K562 (cell line): Measurements from ENCODE around the gene TCEAL4. TPM values are rescaled to one million over a fixed set of nuclear protein-coding genes. Genes with fewer than 3 reads are reported as not detected.

ENCODE experiments used
- CTCF ChIP-seq, 3 experiments: IDR thresholded peaks in 2 of 3; conservative IDR thresholded peaks in 1 of 3; 2 replicates each; pipeline ENCODE4 v1.5.1; 2011 to 2012; ENCODE audit warnings: low read length in 3 of 3, mild to moderate bottlenecking in 3 of 3, control low read depth in 2 of 3, improper control_type of control experiment in 1 of 3, inconsistent platforms in 1 of 3, low read depth in 1 of 3, mixed read lengths in 1 of 3, moderate library complexity in 1 of 3; ENCODE audit not compliant: insufficient read depth in 2 of 3
- E2F6 ChIP-seq, 2 experiments: IDR thresholded peaks; 2 replicates each; pipeline ENCODE4 v1.6.1; 2011; ENCODE audit warnings: borderline replicate concordance in 1 of 2, control low read depth in 1 of 2, low read depth in 1 of 2, low read length in 1 of 2, mild to moderate bottlenecking in 1 of 2, mixed read lengths in 1 of 2, moderate library complexity in 1 of 2; ENCODE audit not compliant: insufficient read depth in 1 of 2, insufficient read length in 1 of 2, poor library complexity in 1 of 2, severe bottlenecking in 1 of 2; ENCODE audit errors: extremely low read depth in 1 of 2
- EP400 ChIP-seq: fragments of 450-650 bp; IDR thresholded peaks from 2 replicates; pipeline ENCODE4 v1.6.1; 2017; ENCODE audit warnings: antibody characterized with exemption, mild to moderate bottlenecking, moderate library complexity
- HDAC2 ChIP-seq: fragments of 450-650 bp; IDR thresholded peaks from 2 replicates; pipeline ENCODE4 v1.6.1; 2016; ENCODE audit warnings: mild to moderate bottlenecking
- PCBP2 ChIP-seq: fragments of 200-400 bp; formaldehyde crosslinking; IDR thresholded peaks from 2 replicates; pipeline ENCODE4 v1.6.1; 2018; ENCODE audit warnings: low read length, low read depth, mild to moderate bottlenecking, moderate library complexity; ENCODE audit not compliant: poor library complexity, severe bottlenecking
- PHF8 ChIP-seq: fragments of 200-600 bp; sonication (generic); IDR thresholded peaks from 2 replicates; pipeline ENCODE4 v1.6.1; 2012; ENCODE audit warnings: mixed run types, mild to moderate bottlenecking, inconsistent platforms, low read length, moderate library complexity, borderline replicate concordance
- PKNOX1 ChIP-seq: fragments of 450-650 bp; IDR thresholded peaks from 2 replicates; pipeline ENCODE4 v1.6.1; 2016
- PPARD ChIP-seq: fragments of 250-450 bp; sonication (Bioruptor Pico); IDR thresholded peaks from 2 replicates; pipeline ENCODE4 v1.8.0; 2022; ENCODE audit warnings: inconsistent platforms, mild to moderate bottlenecking, moderate library complexity
- RHOXF2B ChIP-seq: fragments of 250-450 bp; sonication (Bioruptor Pico); conservative IDR thresholded peaks from 2 replicates; pipeline ENCODE4 v1.5.1; 2021
- TAF9B ChIP-seq: fragments of 450-650 bp; IDR thresholded peaks from 2 replicates; pipeline ENCODE4 v1.6.1; 2018; ENCODE audit warnings: mild to moderate bottlenecking; ENCODE audit not compliant: partially characterized antibody
- TCFL5 ChIP-seq: fragments of 250-450 bp; sonication (Bioruptor Pico); conservative IDR thresholded peaks from 2 replicates; pipeline ENCODE4 v1.6.1; 2021; ENCODE audit warnings: mild to moderate bottlenecking, moderate library complexity, matching md5 sums
- THAP7 ChIP-seq: fragments of 250-450 bp; sonication (Bioruptor Pico); IDR thresholded peaks from 2 replicates; pipeline ENCODE4 v1.5.0; 2021
- ZNF12 ChIP-seq: sonication (generic); formaldehyde crosslinking; IDR thresholded peaks from 2 replicates; pipeline ENCODE4 v1.4.0; 2020; ENCODE audit warnings: mild to moderate bottlenecking, missing genetic modification reagents
- ZNF583 ChIP-seq: fragments of 250-450 bp; sonication (Bioruptor Pico); IDR thresholded peaks from 2 replicates; pipeline ENCODE4 v1.4.0; 2020
- ZZZ3 ChIP-seq: fragments of 450-650 bp; IDR thresholded peaks from 2 replicates; pipeline ENCODE4 v1.6.1; 2016; ENCODE audit warnings: antibody characterized with exemption, mild to moderate bottlenecking, moderate library complexity
- polyA plus RNA-seq, 8 experiments: library from polyadenylated mRNA; depleted of rRNA in 4 of 8; stranded (reverse) in 5 of 8; unstranded in 3 of 8; fragments of >200 nt; fragmentation: Nextera tagmentation in 2 of 8; fragmentation: Illumina TruSeq in 1 of 8; extraction: Ambion mirVana in 2 of 8; extraction: Trizol in 1 of 8; gene quantifications; 2 replicates each; pipeline versions ENCODE4 v1.2.1 to v1.2.3, GENCODE V29; 2011 to 2014; ENCODE audit warnings: inconsistent platforms in 1 of 8, missing spikeins in 1 of 8
- total RNA-seq, 7 experiments: library from RNA; depleted of rRNA in 6 of 7; stranded (reverse); fragments of >200 nt in 6 of 7; fragmentation: Illumina TruSeq in 2 of 7; extraction: Trizol in 2 of 7; gene quantifications; 2 replicates each; pipeline versions ENCODE4 v1.2.1 to v1.2.3, GENCODE V29; 2011 to 2021; ENCODE audit warnings: low replicate concordance in 1 of 7
- TF ChIP-seq, protein P1 (sequence below): fragments of 450-650 bp; IDR thresholded peaks from 2 replicates; pipeline ENCODE4 v1.7.1; 2018; ENCODE audit warnings: mild to moderate bottlenecking, low read depth; ENCODE audit not compliant: partially characterized antibody
- TF ChIP-seq, protein P2 (sequence below), 2 experiments: fragments of 450-650 bp; conservative IDR thresholded peaks; 2 replicates each; pipeline ENCODE4 v1.6.1; 2017; ENCODE audit warnings: mild to moderate bottlenecking in 2 of 2, moderate library complexity in 2 of 2

The TCEAL4 gene
- total and polyA plus RNA-seq, 9 of the 15 experiments (the other 6 are each of a cell fraction or from before 2014, with no cell fraction given): 0.36 to 12.3 (median 7.9) TPM

DNA sequence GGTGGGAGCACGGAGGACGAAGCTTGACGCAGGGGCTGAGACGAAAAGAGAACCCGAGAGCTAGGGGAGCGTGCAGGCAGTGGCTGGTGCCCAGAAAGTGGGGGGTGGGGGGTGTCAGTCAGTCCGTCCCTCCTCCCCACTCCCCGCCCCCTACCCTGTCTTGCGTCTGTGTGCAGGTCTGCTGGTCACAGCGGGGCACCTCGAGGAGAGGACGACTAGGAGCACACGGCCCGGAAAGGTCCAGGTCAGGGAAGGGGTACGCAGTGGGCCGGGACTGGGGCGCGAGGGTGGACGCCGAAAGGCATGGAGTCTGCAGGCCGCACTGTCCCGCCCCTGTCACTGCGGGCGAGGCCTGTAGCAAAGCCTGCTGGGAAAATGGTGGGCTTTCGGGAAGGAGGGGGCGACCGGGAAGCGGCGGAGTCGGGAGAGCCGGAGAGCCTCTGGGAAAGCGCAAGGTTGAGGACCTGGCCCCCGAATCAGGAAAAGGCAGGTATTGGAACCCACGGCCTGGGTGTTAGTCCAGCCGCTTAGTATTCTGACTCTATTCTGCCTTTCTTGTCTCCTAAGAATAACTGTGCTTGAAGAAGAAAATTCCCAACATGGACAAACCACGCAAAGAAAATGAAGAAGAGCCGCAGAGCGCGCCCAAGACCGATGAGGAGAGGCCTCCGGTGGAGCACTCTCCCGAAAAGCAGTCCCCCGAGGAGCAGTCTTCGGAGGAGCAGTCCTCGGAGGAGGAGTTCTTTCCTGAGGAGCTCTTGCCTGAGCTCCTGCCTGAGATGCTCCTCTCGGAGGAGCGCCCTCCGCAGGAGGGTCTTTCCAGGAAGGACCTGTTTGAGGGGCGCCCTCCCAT is 44.2 kb downstream of the TCEAL4 start (continued):
- peak; percentile 58 to 83 (median 80) for TF ChIP-seq CTCF (IDR thresholded peaks at IDR 0.05 in 2 of 3, conservative IDR thresholded peaks at IDR 0.05 in 1 of 3; ENCODE audit: insufficient read depth in 2 of 3, low read depth in 1 of 3, low read length in 3 of 3)
- no peak for TF ChIP-seq HDAC2
- peak; percentile 67; the same call in 1 of the 2 replicates for TF ChIP-seq PHF8
- no peak for TF ChIP-seq ZZZ3
- TF ChIP-seq ZNF12 (CRISPR knock-in tag): no peak
- TF ChIP-seq TCFL5: no peak
- TF ChIP-seq ZNF583: no peak
- TF ChIP-seq, protein P1, sequence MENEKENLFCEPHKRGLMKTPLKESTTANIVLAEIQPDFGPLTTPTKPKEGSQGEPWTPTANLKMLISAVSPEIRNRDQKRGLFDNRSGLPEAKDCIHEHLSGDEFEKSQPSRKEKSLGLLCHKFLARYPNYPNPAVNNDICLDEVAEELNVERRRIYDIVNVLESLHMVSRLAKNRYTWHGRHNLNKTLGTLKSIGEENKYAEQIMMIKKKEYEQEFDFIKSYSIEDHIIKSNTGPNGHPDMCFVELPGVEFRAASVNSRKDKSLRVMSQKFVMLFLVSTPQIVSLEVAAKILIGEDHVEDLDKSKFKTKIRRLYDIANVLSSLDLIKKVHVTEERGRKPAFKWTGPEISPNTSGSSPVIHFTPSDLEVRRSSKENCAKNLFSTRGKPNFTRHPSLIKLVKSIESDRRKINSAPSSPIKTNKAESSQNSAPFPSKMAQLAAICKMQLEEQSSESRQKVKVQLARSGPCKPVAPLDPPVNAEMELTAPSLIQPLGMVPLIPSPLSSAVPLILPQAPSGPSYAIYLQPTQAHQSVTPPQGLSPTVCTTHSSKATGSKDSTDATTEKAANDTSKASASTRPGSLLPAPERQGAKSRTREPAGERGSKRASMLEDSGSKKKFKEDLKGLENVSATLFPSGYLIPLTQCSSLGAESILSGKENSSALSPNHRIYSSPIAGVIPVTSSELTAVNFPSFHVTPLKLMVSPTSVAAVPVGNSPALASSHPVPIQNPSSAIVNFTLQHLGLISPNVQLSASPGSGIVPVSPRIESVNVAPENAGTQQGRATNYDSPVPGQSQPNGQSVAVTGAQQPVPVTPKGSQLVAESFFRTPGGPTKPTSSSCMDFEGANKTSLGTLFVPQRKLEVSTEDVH: no peak
- TF ChIP-seq PCBP2: no peak
- no peak for TF ChIP-seq TAF9B
- peak; percentile 61 for TF ChIP-seq PKNOX1
- TF ChIP-seq E2F6 (IDR thresholded peaks at IDR 0.05; ENCODE audit: borderline replicate concordance in 1 of 2, extremely low read depth in 1 of 2, insufficient read depth in 1 of 2, insufficient read length in 1 of 2, low read depth in 1 of 2, low read length in 1 of 2, poor library complexity in 1 of 2, severe bottlenecking in 1 of 2): peak; percentile 44 to 48
- TF ChIP-seq EP400: no peak
- TF ChIP-seq, protein P2, sequence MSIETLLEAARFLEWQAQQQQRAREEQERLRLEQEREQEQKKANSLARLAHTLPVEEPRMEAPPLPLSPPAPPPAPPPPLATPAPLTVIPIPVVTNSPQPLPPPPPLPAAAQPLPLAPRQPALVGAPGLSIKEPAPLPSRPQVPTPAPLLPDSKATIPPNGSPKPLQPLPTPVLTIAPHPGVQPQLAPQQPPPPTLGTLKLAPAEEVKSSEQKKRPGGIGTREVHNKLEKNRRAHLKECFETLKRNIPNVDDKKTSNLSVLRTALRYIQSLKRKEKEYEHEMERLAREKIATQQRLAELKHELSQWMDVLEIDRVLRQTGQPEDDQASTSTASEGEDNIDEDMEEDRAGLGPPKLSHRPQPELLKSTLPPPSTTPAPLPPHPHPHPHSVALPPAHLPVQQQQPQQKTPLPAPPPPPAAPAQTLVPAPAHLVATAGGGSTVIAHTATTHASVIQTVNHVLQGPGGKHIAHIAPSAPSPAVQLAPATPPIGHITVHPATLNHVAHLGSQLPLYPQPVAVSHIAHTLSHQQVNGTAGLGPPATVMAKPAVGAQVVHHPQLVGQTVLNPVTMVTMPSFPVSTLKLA (conservative IDR thresholded peaks at IDR 0.05): no peak
- no peak for TF ChIP-seq RHOXF2B (CRISPR knock-in tag)
- TF ChIP-seq PPARD (CRISPR knock-in tag): no peak
- no peak for TF ChIP-seq THAP7 (CRISPR knock-in tag)
